Nephron progenitor cell (in vitro differentiated cells): ENCODE measurements around the gene ARMC9.
A peak's percentile ranks its signal among the peaks of the same experiment; 100 is the strongest.

Experiments used
- DNase-seq: peaks from one replicate; pipeline ENCODE4 v3.0.0; 2021
- H3K27ac Mint-ChIP-seq: 2 replicates; pipeline ENCODE4 v1.8.0; 2021; ENCODE audit warnings: mild to moderate bottlenecking, moderate library complexity, mixed read lengths
- H3K27me3 Mint-ChIP-seq: 2 replicates; pipeline ENCODE4 v1.8.0; 2021; ENCODE audit warnings: mild to moderate bottlenecking, low read depth, mixed read lengths; ENCODE audit not compliant: poor library complexity
- H3K36me3 Mint-ChIP-seq: 2 replicates; pipeline ENCODE4 v1.8.0; 2021; ENCODE audit warnings: low read depth, mixed read lengths
- H3K4me1 Mint-ChIP-seq: 2 replicates; pipeline ENCODE4 v1.8.0; 2021; ENCODE audit warnings: mixed read lengths
- H3K4me3 Mint-ChIP-seq: 2 replicates; pipeline ENCODE4 v1.8.0; 2021; ENCODE audit warnings: mild to moderate bottlenecking, moderate library complexity, mixed read lengths
- H3K9me3 Mint-ChIP-seq: 2 replicates; pipeline ENCODE4 v1.8.0; 2021; ENCODE audit warnings: mild to moderate bottlenecking, moderate library complexity, mixed read lengths
- CTCF ChIP-seq: fragments of 200-600 bp; sonication (generic); IDR thresholded peaks from 2 replicates; pipeline ENCODE4 v1.5.0; 2021; ENCODE audit warnings: antibody characterized with exemption

Gene ARMC9

DNA sequence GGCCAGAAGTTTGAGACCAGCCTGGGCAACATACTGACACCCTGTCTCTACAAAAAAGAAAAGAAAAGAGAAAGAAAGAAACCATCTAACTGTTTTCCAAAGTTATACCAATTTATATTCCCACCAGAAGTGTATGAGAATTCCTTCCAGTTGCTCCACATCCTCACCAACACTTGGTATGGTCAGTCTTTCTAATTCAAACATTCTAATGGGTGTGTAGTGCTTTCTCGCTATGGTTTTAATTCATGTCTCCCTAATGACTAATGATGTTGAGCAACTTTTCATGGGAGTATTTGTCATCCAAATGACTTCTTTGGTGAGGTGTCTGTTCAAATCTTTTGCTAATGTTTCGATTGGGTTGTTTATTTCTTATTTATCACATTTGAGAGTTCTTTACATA is 186.5 kb downstream of the ARMC9 start:
- H3K27me3 Mint-ChIP-seq, result peaks cover 14% of the 10 kb centered on the region
- no peak overlapping the region for H3K27ac Mint-ChIP-seq
- peaks cover 18% of the 10 kb centered on the region for H3K4me1 Mint-ChIP-seq
- peaks cover 20% of the 10 kb centered on the region for H3K36me3 Mint-ChIP-seq
- DNase-seq, result no peak
- peaks cover 22% of the 10 kb centered on the region for H3K9me3 Mint-ChIP-seq
- no peak overlapping the region for H3K4me3 Mint-ChIP-seq
- TF ChIP-seq CTCF, result no peak

DNA sequence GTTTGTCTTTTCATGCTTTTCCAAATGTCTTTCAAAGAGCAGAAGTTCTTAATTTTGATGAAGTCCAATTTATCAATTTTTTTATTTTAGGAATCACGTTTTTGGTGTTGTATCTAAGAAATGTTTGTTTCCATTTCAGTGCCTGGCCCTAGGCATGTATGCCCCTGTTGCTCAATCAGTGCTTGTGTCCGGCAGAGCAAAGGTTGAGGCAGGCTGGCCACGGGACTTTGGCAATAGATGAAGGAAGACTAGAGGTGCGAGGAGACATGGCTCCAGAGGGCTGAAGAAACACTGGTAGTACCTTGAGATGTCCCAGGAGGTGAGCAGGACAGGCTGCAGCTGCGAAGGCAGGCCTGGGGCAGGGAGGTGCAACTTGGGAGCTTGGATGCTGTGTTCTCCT is 187.0 kb downstream of the ARMC9 start:
- Mint-ChIP-seq H3K4me1 (peaks cover 22% of the 10 kb centered on the region), H3K4me3 (no peak overlapping the region), H3K27ac (no peak overlapping the region)

DNA sequence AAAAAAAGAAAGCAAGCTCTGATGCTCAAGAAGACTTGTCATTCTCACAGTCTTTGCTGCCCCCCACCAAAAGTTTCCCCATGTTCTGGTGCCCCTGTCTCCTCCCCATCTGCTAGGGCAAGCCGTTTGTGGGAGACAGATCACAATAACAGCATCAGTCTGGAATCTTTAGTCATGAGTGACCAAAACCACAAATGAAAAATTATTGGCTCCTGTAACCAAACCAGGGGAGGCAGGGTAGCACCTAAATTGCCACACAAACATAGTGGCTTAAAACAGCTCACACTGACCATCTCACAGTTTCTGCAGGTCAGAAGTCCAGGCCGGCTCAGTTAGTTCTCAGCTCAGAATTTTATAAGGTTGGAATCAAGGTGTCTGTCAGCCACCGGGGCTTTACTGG is 188.0 kb downstream of the ARMC9 start:
- H3K4me3 Mint-ChIP-seq, result no peak overlapping the region
- TF ChIP-seq CTCF, result no peak
- H3K36me3 Mint-ChIP-seq, result peaks cover 20% of the 10 kb centered on the region
- no peak overlapping the region for H3K27ac Mint-ChIP-seq
- no peak for DNase-seq
- H3K9me3 Mint-ChIP-seq, result peaks cover 22% of the 10 kb centered on the region
- H3K27me3 Mint-ChIP-seq, result peaks cover 16% of the 10 kb centered on the region
- peaks cover 29% of the 10 kb centered on the region for H3K4me1 Mint-ChIP-seq

More for the DNA sequence above, 187.0 kb downstream of the ARMC9 start:
- TF ChIP-seq CTCF, result no peak
- Mint-ChIP-seq H3K9me3 (peaks cover 22% of the 10 kb centered on the region), H3K27me3 (peaks cover 14% of the 10 kb centered on the region), H3K36me3 (peaks cover 20% of the 10 kb centered on the region)
- DNase-seq, result no peak

DNA sequence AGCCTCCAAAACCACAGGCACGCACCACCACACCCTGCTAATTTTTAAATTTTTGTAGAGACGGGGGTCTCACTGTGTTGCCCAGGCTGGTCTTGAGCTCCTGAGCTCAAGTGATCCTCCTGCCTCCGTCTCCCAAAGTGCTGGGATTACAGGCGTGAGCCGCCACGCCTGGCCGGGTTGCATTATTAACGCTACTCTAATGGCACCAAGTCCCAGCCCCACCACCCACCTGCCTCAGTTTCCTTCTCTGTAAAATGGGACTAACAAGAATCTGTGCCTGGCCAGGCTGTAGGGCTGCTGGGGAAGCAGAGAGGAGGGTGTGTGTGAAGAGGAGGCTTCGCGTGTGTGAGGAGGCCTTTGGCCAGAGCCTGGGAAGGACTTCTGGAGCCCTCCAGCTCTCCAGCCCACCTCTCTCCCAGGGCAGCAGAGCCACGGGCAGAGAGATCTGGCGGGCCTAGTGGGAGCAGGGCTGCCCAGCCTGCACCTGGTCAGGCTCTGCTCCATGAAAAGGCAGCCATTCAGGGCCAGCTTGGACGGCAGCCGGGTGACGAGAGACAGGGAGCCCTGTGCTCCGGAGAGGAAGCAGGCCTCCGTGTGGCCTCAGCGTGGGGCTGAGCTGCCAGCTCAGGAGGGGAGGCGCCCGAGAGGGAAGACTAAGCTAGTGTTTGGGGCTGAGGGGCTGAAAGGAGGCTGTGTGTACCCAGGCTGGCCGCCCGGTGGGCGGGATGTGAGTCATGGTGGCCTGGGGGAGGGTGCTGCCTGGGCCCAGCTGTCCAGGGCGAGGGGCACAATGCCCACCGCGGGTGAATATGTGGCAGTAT is 189.7 kb downstream of the ARMC9 start:
- DNase-seq, result no peak
- TF ChIP-seq CTCF, result no peak
- peaks cover 20% of the 10 kb centered on the region for H3K36me3 Mint-ChIP-seq
- peaks cover 45% of the 10 kb centered on the region for H3K4me1 Mint-ChIP-seq
- peaks cover 20% of the 10 kb centered on the region for H3K27me3 Mint-ChIP-seq
- peaks cover 22% of the 10 kb centered on the region for H3K9me3 Mint-ChIP-seq
- no peak overlapping the region for H3K4me3 Mint-ChIP-seq
- H3K27ac Mint-ChIP-seq, result peak overlapping the region; percentile 39

GRCh38 chr2:231388725-231389346 is 190.4 kb downstream of the ARMC9 start:
- H3K27ac Mint-ChIP-seq, result no peak overlapping the region
- H3K4me3 Mint-ChIP-seq, result no peak overlapping the region
- no peak for TF ChIP-seq CTCF
- peaks cover 46% of the 10 kb centered on the region for H3K4me1 Mint-ChIP-seq
- peaks cover 19% of the 10 kb centered on the region for H3K9me3 Mint-ChIP-seq
- peaks cover 26% of the 10 kb centered on the region for H3K27me3 Mint-ChIP-seq
- no peak for DNase-seq
- H3K36me3 Mint-ChIP-seq, result peaks cover 20% of the 10 kb centered on the region
